Right lobe of liver (tissue), 6 donors: ENCODE data around the gene FMO1. TPM values are rescaled to one million over a fixed set of nuclear protein-coding genes. Genes with fewer than 3 reads are reported as not detected.

Experiments
- ATAC-seq, 4 donors: fragments of 200-7000 bp; cut with Tn5 transposase; one replicate each; pipeline ENCODE4 v1.9.1; 2020; ENCODE audit warnings: mild to moderate bottlenecking in 4 of 4, moderate library complexity in 4 of 4
- DNase-seq, 3 donors: peaks; one replicate each; pipeline ENCODE4 v3.0.0-alpha.2; 2020
- H3K27ac ChIP-seq, 3 donors: fragments of 200-600 bp; one replicate each; pipeline ENCODE4 v1.8.0; 2022
- H3K27me3 ChIP-seq, 2 donors: fragments of 200-600 bp; one replicate each; pipeline ENCODE4 v1.8.0; 2022
- H3K36me3 ChIP-seq, 4 donors: fragments of 200-600 bp; sonication (generic) in 1 of 4; one replicate each; pipeline versions ENCODE4 v1.5.1 to v1.8.0; 2017 to 2022; ENCODE audit warnings: control low read depth in 1 of 4
- H3K4me1 ChIP-seq, 4 donors: fragments of 200-600 bp; sonication (generic) in 1 of 4; one replicate each; pipeline versions ENCODE4 v1.5.1 to v1.8.0; 2017 to 2022; ENCODE audit warnings: control low read depth in 1 of 4
- H3K4me3 ChIP-seq, 3 donors: fragments of 200-600 bp; one replicate each; pipeline ENCODE4 v1.8.0; 2022
- H3K9me3 ChIP-seq, 4 donors: fragments of 200-600 bp; sonication (generic) in 1 of 4; one replicate each; pipeline versions ENCODE4 v1.5.1 to v1.8.0; 2017 to 2022; ENCODE audit warnings: control low read depth in 1 of 4
- CTCF ChIP-seq, 4 donors: fragments of 200-600 bp in 3 of 4; fragments of 450-650 bp in 1 of 4; IDR thresholded peaks; one replicate each; pipeline versions ENCODE4 v1.5.1 to v1.8.0; 2016 to 2022; ENCODE audit warnings: antibody characterized with exemption in 4 of 4, mild to moderate bottlenecking in 2 of 4
- POLR2A ChIP-seq: fragments of 450-650 bp; IDR thresholded peaks from one replicate; pipeline ENCODE4 v1.6.1; 2017; ENCODE audit warnings: antibody characterized with exemption, mild to moderate bottlenecking
- WGBS: methylation state at CpG from one replicate; pipeline ENCODE4 v1.1.6; 2018; ENCODE audit warnings: low coverage, low lambda C conversion rate; ENCODE audit not compliant: insufficient coverage; ENCODE audit errors: missing lambda C conversion rate; 5-methylcytosine and 5-hydroxymethylcytosine counted together
- intact Hi-C, 2 donors: fragments of 100-400 bp; cut with DNase I; formaldehyde crosslinking; loops; one replicate each; pipeline versions ENCODE4 v1.11.2 to v1.14.1; 2022
- total RNA-seq, 6 experiments: library from RNA; depleted of rRNA in 2 of 6; stranded (reverse); fragments of >200 nt in 2 of 6; fragmentation: NEBNext Ultra II Directional in 3 of 6; extraction: Animal tissue kit (Norgen Biotek cat#: 25700) in 3 of 6; gene quantifications; one replicate each; pipeline versions ENCODE4 v1.1.0 to v1.2.4, GENCODE V29; 2016 to 2023
- donor health status: DM: no; HTN: yes; CAD: no.
- donor health status: DM: no; HTN: no; CAD: no.
- donor health status: DM: no; HTN: no; CAD: no.
- donor health status: DM: no; HTN: yes; CAD: no.
- donor health status: DM: no; HTN: yes; CAD: no.

The FMO1 gene
- total RNA-seq, 6 experiments from 2014 or later: 0.15 to 7.6 (median 2.5) TPM

GRCh38 chr1:171311771-171312558 is 63.7 kb downstream of the FMO1 start:
- Histone ChIP-seq H3K4me1 (peaks cover 0 to 28% (median 0%) of the 10 kb centered on the region in 4 donors), H3K9me3 (no peaks in the 10 kb centered on the region), H3K27me3 (no peaks in the 10 kb centered on the region), H3K4me3 (no peak overlapping the region), H3K27ac (no peak overlapping the region), H3K36me3 (no peaks in the 10 kb centered on the region)
- intact Hi-C loops: no loop called here
- no peak for DNase-seq
- no peak for TF ChIP-seq POLR2A
- TF ChIP-seq CTCF (IDR thresholded peaks at IDR 0.05): no peak
- 76% methylated on average over 5 of the region's 8 CpGs for WGBS
- no peak for ATAC-seq

DNA sequence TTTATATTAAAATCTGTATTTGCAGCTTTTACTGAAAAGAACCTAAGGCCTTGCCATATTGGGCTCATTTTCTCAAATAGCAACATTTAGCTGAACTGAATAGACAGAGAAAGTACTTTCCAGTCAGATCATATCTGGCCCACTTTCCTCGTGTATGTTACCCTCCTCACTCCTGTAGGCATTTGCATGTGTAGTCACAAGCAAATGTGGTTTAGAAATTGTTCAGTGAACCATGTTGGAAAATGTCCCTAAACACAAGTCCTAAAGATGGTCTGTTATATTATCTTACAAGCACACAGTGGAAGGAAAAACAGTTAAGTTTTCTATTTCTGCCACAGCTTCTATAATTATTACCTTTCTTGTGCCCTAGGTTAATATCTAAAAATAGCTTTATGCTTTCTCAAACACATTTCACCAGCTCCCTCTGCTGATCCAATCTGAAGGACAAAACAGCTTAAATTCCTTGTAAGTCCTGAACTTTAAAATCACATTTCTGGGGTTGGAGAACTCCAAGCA is 65.1 kb downstream of the FMO1 start:
- DNase-seq: no peak
- H3K36me3 ChIP-seq: no peaks in the 10 kb centered on the region
- peak in 1 of 4 donors; percentile 31 for ATAC-seq
- peaks cover 0 to 28% (median 0%) of the 10 kb centered on the region in 4 donors for H3K4me1 ChIP-seq
- no peaks in the 10 kb centered on the region for H3K9me3 ChIP-seq
- H3K27me3 ChIP-seq: no peaks in the 10 kb centered on the region
- no peak overlapping the region for H3K4me3 ChIP-seq
- peak overlapping the region; percentile 51 to 79 (median 52) for H3K27ac ChIP-seq
- WGBS: 0% methylated on average over 1 of the region's 1 CpG
- TF ChIP-seq POLR2A (no peak), CTCF (IDR thresholded peaks at IDR 0.05) (no peak)
- intact Hi-C loops: no loop called here

- peak; percentile 96 to 99 (median 98) for ATAC-seq
- Histone ChIP-seq H3K4me3 (peak within 1 kb of the TSS; percentile 20 to 52 (median 50)), H3K9me3 (no peaks in the 10 kb centered on the region), H3K4me1 (peaks cover 0 to 28% (median 0%) of the 10 kb centered on the region in 4 donors), H3K36me3 (no peaks in the 10 kb centered on the region), H3K27ac (peak within 1 kb of the TSS; percentile 77 to 92 (median 79)), H3K27me3 (no peaks in the 10 kb centered on the region)
- peak; percentile 72 for TF ChIP-seq POLR2A
- peak; percentile 81 to 95 (median 86) for TF ChIP-seq CTCF (IDR thresholded peaks at IDR 0.05)
- 1% methylated on average over 10 of the region's 10 CpGs for WGBS
- DNase-seq: peak; percentile 61 to 96 (median 71)
- intact Hi-C loops: no loop called here
These were observed 65.6 kb downstream of the FMO1 start, which contains the start of gene FMO4 for GRCh38 chr1:171313835-171314320. FMO4 (plus strand) TSS chr1:171314183; CDS start chr1:171319826, 5,643 bp downstream.

- peak; percentile 91 to 93 (median 92) for ATAC-seq
- peak; percentile 28 to 75 (median 63) for DNase-seq
- no peak overlapping the region for H3K4me3 ChIP-seq
- no peaks in the 10 kb centered on the region for H3K9me3 ChIP-seq
- no peaks in the 10 kb centered on the region for H3K27me3 ChIP-seq
- intact Hi-C loops: no loop called here
- TF ChIP-seq POLR2A (no peak), CTCF (IDR thresholded peaks at IDR 0.05) (no peak)
- peaks cover 0 to 26% (median 7%) of the 10 kb centered on the region in 4 donors for H3K4me1 ChIP-seq
- H3K36me3 ChIP-seq: no peaks in the 10 kb centered on the region
- H3K27ac ChIP-seq: peak overlapping the region in 1 of 3 donors; percentile 52
- 43% methylated on average over 4 of the region's 7 CpGs for WGBS
These were observed 81.0 kb downstream of the FMO1 start for GRCh38 chr1:171329251-171329650.
